Trophoblast cell (in vitro differentiated cells and primary cell): ENCODE measurements around the gene KLK11.

Experiments used
- DNase-seq, 2 donors: peaks; one replicate each; pipeline ENCODE4 v3.0.0-alpha.2; 2016
- H2AFZ ChIP-seq: 2 replicates; pipeline ENCODE4 v1.6.1; 2013; ENCODE audit warnings: low read length, moderate library complexity, mild to moderate bottlenecking; ENCODE audit not compliant: insufficient read depth, poor library complexity
- H2AK5ac ChIP-seq: 2 replicates; pipeline ENCODE4 v1.6.1; 2013; ENCODE audit warnings: mild to moderate bottlenecking, low read length
- H2BK120ac ChIP-seq: 2 replicates; pipeline ENCODE4 v1.6.1; 2013; ENCODE audit warnings: low read length, mild to moderate bottlenecking, moderate library complexity; ENCODE audit not compliant: insufficient read depth, poor library complexity
- H2BK12ac ChIP-seq: 2 replicates; pipeline ENCODE4 v1.6.1; 2013; ENCODE audit warnings: mild to moderate bottlenecking, low read length, moderate library complexity
- H2BK5ac ChIP-seq: 2 replicates; pipeline ENCODE4 v1.6.1; 2013; ENCODE audit warnings: low read length, low read depth, moderate library complexity, mild to moderate bottlenecking; ENCODE audit not compliant: poor library complexity
- H3K14ac ChIP-seq: 2 replicates; pipeline ENCODE4 v1.6.1; 2013; ENCODE audit warnings: mild to moderate bottlenecking, low read length
- H3K18ac ChIP-seq: 2 replicates; pipeline ENCODE4 v1.6.1; 2013; ENCODE audit warnings: mild to moderate bottlenecking, low read length
- H3K23ac ChIP-seq: 2 replicates; pipeline ENCODE4 v1.6.1; 2013; ENCODE audit warnings: low read length
- H3K27ac ChIP-seq: 2 replicates; pipeline ENCODE4 v1.5.1; 2013; ENCODE audit warnings: low read depth, mild to moderate bottlenecking, inconsistent platforms, low read length, moderate library complexity
- H3K27me3 ChIP-seq: 2 replicates; pipeline ENCODE4 v1.6.1; 2013; ENCODE audit warnings: inconsistent platforms, mild to moderate bottlenecking, low read length, moderate library complexity; ENCODE audit not compliant: insufficient read depth
- H3K36me3 ChIP-seq, 2 experiments: 1 replicate in 1 of 2; 2 replicates in 1 of 2; pipeline ENCODE4 v1.6.1; 2013; ENCODE audit warnings: low read length in 2 of 2, mild to moderate bottlenecking in 2 of 2, moderate library complexity in 1 of 2; ENCODE audit not compliant: insufficient read depth in 2 of 2, control insufficient read depth in 1 of 2
- H3K4ac ChIP-seq: 2 replicates; pipeline ENCODE4 v1.6.1; 2013; ENCODE audit warnings: low read depth, mild to moderate bottlenecking, low read length, moderate library complexity
- H3K4me1 ChIP-seq, 2 experiments: 1 replicate in 1 of 2; 2 replicates in 1 of 2; pipeline ENCODE4 v1.6.1; 2013; ENCODE audit warnings: low read length in 2 of 2, mild to moderate bottlenecking in 2 of 2, moderate library complexity in 1 of 2; ENCODE audit not compliant: insufficient read depth in 2 of 2, control insufficient read depth in 1 of 2
- H3K4me2 ChIP-seq: 2 replicates; pipeline ENCODE4 v1.6.1; 2013; ENCODE audit warnings: inconsistent platforms, mild to moderate bottlenecking, low read length, moderate library complexity
- H3K4me3 ChIP-seq: 2 replicates; pipeline ENCODE4 v1.5.1; 2013; ENCODE audit warnings: mild to moderate bottlenecking, low read depth, low read length, inconsistent platforms
- H3K79me1 ChIP-seq: one replicate; pipeline ENCODE4 v1.6.1; 2013; ENCODE audit warnings: low read length
- H3K79me2 ChIP-seq: 2 replicates; pipeline ENCODE4 v1.6.1; 2013; ENCODE audit warnings: low read length, mild to moderate bottlenecking; ENCODE audit not compliant: control insufficient read depth, insufficient read depth, poor library complexity
- H3K9ac ChIP-seq: 2 replicates; pipeline ENCODE4 v1.6.1; 2013; ENCODE audit warnings: mild to moderate bottlenecking, low read length
- H3K9me3 ChIP-seq: 2 replicates; pipeline ENCODE4 v1.6.1; 2013; ENCODE audit warnings: low read depth, mild to moderate bottlenecking, control low read depth, inconsistent platforms, low read length; ENCODE audit not compliant: insufficient read depth
- H4K12ac ChIP-seq: 2 replicates; pipeline ENCODE4 v1.6.1; 2013; ENCODE audit warnings: low read depth, mild to moderate bottlenecking, low read length, moderate library complexity
- H4K8ac ChIP-seq: 2 replicates; pipeline ENCODE4 v1.6.1; 2013; ENCODE audit warnings: low read depth, mild to moderate bottlenecking, low read length, moderate library complexity
- H4K91ac ChIP-seq: one replicate; pipeline ENCODE4 v1.6.1; 2013; ENCODE audit warnings: low read depth, mild to moderate bottlenecking, low read length, moderate library complexity
- WGBS: extraction: QIAGEN DNeasy Blood & Tissue Kit; methylation state at CpG from one replicate; pipeline ENCODE4 v1.1.7; 2013; ENCODE audit warnings: missing lambda C conversion rate; ENCODE audit not compliant: insufficient read length, insufficient coverage; ENCODE audit errors: extremely low coverage; 5-methylcytosine and 5-hydroxymethylcytosine counted together

The KLK11 gene

DNA sequence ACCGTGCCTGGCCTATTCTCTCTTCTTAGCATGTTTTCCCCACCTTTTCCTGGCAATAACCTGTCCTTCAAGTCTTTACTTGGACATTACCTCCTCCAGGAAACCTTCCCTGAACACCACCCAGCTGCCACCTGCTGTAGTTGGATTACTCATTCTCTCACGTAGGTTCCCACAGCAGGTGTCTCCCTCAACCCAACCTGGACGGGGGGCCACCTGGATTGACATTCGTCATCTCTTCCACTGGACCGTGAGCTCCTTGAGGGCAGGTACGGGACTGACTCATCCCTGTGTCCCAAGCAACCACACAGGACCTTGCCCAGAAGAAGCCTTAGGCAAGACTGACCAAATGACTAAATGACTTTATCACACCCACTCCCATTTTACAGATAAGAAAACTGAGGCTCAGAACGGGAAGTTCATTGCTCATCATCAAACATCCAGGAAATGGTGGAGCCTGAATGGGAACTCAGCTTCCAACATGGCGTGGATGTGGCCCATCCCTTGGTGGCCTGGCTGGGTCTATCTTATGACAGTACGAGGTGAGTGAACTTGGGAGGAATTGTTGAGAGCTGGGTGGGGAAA is 53.5 kb downstream of the KLK11 start:
- no peak overlapping the region for H3K4ac ChIP-seq
- no peak overlapping the region for H3K23ac ChIP-seq
- H3K36me3 ChIP-seq = no peaks in the 10 kb centered on the region
- H3K27me3 ChIP-seq = no peaks in the 10 kb centered on the region
- peak overlapping the region; percentile 89 for H2BK12ac ChIP-seq
- no peak overlapping the region for H3K4me2 ChIP-seq
- no peak overlapping the region for H3K18ac ChIP-seq
- H3K27ac ChIP-seq = no peak overlapping the region
- peaks cover 25 to 27% of the 10 kb centered on the region in 2 experiments for H3K4me1 ChIP-seq
- no peak overlapping the region for H4K8ac ChIP-seq
- no peak for DNase-seq
- H3K9ac ChIP-seq = no peak overlapping the region
- H4K12ac ChIP-seq = no peak overlapping the region
- peak overlapping the region; percentile 2 for H2BK120ac ChIP-seq
- H3K79me2 ChIP-seq = peaks cover 4% of the 10 kb centered on the region
- H3K14ac ChIP-seq = peak overlapping the region; percentile 44
- peak overlapping the region; percentile 70 for H4K91ac ChIP-seq
- peaks cover 2% of the 10 kb centered on the region for H3K9me3 ChIP-seq
- peak overlapping the region; percentile 76 for H2AK5ac ChIP-seq
- no peak overlapping the region for H3K4me3 ChIP-seq
- H3K79me1 ChIP-seq = peaks cover 25% of the 10 kb centered on the region
- no peak overlapping the region for H2AFZ ChIP-seq
- WGBS = no CpG with 5 or more reads among the region's 9 CpGs
- H2BK5ac ChIP-seq = no peak overlapping the region
